ENCODE results near the gene SUSD3. TPM values are rescaled to one million over a fixed set of nuclear protein-coding genes. Genes with fewer than 3 reads are reported as not detected.

The SUSD3 gene
- total RNA-seq, 1 donor from 2014 or later = 1.2 TPM

GRCh38 chr9:93085676-93086075 is 27.2 kb downstream of the SUSD3 start:
- peaks cover 4% of the 10 kb centered on the region for H3K27me3 Mint-ChIP-seq (ENCODE audit: unreplicated experiment)
- no peak overlapping the region for H3K4me3 Mint-ChIP-seq (ENCODE audit: unreplicated experiment)
- DNase-seq (ENCODE audit: low spot score) = no peak
- no peaks in the 10 kb centered on the region for H3K9me3 Mint-ChIP-seq (ENCODE audit: unreplicated experiment)
- no peaks in the 10 kb centered on the region for H3K36me3 Mint-ChIP-seq (ENCODE audit: low read depth, unreplicated experiment)
- TF ChIP-seq, protein P1, sequence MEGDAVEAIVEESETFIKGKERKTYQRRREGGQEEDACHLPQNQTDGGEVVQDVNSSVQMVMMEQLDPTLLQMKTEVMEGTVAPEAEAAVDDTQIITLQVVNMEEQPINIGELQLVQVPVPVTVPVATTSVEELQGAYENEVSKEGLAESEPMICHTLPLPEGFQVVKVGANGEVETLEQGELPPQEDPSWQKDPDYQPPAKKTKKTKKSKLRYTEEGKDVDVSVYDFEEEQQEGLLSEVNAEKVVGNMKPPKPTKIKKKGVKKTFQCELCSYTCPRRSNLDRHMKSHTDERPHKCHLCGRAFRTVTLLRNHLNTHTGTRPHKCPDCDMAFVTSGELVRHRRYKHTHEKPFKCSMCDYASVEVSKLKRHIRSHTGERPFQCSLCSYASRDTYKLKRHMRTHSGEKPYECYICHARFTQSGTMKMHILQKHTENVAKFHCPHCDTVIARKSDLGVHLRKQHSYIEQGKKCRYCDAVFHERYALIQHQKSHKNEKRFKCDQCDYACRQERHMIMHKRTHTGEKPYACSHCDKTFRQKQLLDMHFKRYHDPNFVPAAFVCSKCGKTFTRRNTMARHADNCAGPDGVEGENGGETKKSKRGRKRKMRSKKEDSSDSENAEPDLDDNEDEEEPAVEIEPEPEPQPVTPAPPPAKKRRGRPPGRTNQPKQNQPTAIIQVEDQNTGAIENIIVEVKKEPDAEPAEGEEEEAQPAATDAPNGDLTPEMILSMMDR (IDR thresholded peaks at IDR 0.05; ENCODE audit: unreplicated experiment) = no peak
- H3K4me1 Mint-ChIP-seq (ENCODE audit: unreplicated experiment) = peaks cover 2% of the 10 kb centered on the region
- H3K27ac Mint-ChIP-seq (ENCODE audit: unreplicated experiment) = no peak overlapping the region

GRCh38 chr9:93086447-93087224 is 28.1 kb downstream of the SUSD3 start:
- Mint-ChIP-seq H3K27ac (ENCODE audit: unreplicated experiment) (peak overlapping the region; percentile 11), H3K36me3 (ENCODE audit: low read depth, unreplicated experiment) (no peaks in the 10 kb centered on the region), H3K9me3 (ENCODE audit: unreplicated experiment) (no peaks in the 10 kb centered on the region)

DNA sequence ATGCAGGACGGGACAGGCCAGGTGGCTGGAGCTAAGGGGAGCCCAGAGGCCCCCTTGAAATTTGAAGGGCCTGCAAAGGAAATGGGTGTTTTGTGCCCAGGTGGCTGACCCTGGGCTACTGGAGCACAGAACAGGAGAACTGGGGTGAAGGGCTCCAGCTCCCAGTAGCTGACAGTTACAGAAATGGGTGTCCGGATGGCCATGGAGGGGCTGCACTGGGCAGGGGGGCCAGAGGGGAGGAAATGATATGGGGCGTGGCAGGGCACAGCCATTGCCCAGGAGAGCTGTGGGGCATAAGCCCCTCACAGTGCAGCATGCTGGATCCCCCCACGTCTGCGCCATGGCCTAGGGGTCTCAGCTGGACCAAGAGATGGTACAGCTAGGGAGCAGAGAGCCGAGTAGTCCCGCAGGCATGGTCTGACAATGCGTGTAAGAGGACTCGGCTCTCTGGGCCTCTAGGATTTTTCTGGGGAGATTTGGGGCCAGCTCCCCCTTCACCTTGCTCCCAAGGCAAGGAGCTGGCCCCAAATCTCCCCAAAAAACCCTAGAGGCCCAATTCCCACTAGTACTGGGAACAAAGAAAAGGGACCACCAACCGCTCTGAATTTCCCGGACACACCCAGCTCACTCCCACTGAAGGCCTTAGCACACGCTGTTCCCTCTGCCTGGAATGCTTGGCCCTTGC is 29.6 kb downstream of the SUSD3 start:
- H3K9me3 Mint-ChIP-seq (ENCODE audit: unreplicated experiment) = no peaks in the 10 kb centered on the region
- TF ChIP-seq, protein P1 (IDR thresholded peaks at IDR 0.05; ENCODE audit: unreplicated experiment) = no peak
- peaks cover 2% of the 10 kb centered on the region for H3K4me1 Mint-ChIP-seq (ENCODE audit: unreplicated experiment)
- peaks cover 10% of the 10 kb centered on the region for H3K27me3 Mint-ChIP-seq (ENCODE audit: unreplicated experiment)
- no peak overlapping the region for H3K27ac Mint-ChIP-seq (ENCODE audit: unreplicated experiment)
- no peaks in the 10 kb centered on the region for H3K36me3 Mint-ChIP-seq (ENCODE audit: low read depth, unreplicated experiment)
- H3K4me3 Mint-ChIP-seq (ENCODE audit: unreplicated experiment) = no peak overlapping the region
- DNase-seq (ENCODE audit: low spot score) = no peak

More at GRCh38 chr9:93086447-93087224, 28.1 kb downstream of the SUSD3 start:
- peaks cover 2% of the 10 kb centered on the region for H3K4me1 Mint-ChIP-seq (ENCODE audit: unreplicated experiment)
- peaks cover 4% of the 10 kb centered on the region for H3K27me3 Mint-ChIP-seq (ENCODE audit: unreplicated experiment)
- no peak for DNase-seq (ENCODE audit: low spot score)
- TF ChIP-seq, protein P1 (IDR thresholded peaks at IDR 0.05; ENCODE audit: unreplicated experiment) = no peak
- H3K4me3 Mint-ChIP-seq (ENCODE audit: unreplicated experiment) = no peak overlapping the region

GRCh38 chr9:93088656-93089015 is 30.1 kb downstream of the SUSD3 start:
- DNase-seq (ENCODE audit: low spot score) = no peak
- Mint-ChIP-seq H3K27me3 (ENCODE audit: unreplicated experiment) (peaks cover 13% of the 10 kb centered on the region), H3K4me1 (ENCODE audit: unreplicated experiment) (peaks cover 7% of the 10 kb centered on the region), H3K27ac (ENCODE audit: unreplicated experiment) (no peak overlapping the region), H3K4me3 (ENCODE audit: unreplicated experiment) (no peak overlapping the region), H3K36me3 (ENCODE audit: low read depth, unreplicated experiment) (no peaks in the 10 kb centered on the region), H3K9me3 (ENCODE audit: unreplicated experiment) (no peaks in the 10 kb centered on the region)
- TF ChIP-seq, protein P1 (IDR thresholded peaks at IDR 0.05; ENCODE audit: unreplicated experiment) = no peak

DNA sequence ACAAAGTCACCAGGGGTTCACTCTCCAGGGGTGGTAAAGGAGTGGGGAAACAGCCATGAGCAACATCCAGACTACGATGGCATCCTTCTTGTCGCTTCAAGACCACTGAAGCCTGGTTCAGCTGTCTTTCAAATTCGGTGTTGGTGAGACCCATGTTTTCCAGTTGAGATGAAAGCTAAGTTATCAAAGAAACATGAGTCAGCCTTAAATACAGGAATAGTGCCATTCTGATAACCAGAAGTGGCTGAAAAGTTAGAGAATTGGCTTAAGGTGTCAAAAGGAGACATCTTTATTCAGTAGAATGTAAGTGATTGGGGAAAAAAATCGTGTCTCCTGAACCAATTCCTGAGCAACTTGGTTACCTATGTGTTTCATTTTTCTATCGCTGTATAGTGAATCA is 30.5 kb downstream of the SUSD3 start:
- Mint-ChIP-seq H3K9me3 (ENCODE audit: unreplicated experiment) (no peaks in the 10 kb centered on the region), H3K4me3 (ENCODE audit: unreplicated experiment) (no peak overlapping the region), H3K36me3 (ENCODE audit: low read depth, unreplicated experiment) (no peaks in the 10 kb centered on the region), H3K4me1 (ENCODE audit: unreplicated experiment) (peaks cover 9% of the 10 kb centered on the region), H3K27me3 (ENCODE audit: unreplicated experiment) (peaks cover 15% of the 10 kb centered on the region), H3K27ac (ENCODE audit: unreplicated experiment) (no peak overlapping the region)
- TF ChIP-seq, protein P1 (IDR thresholded peaks at IDR 0.05; ENCODE audit: unreplicated experiment) = no peak
- no peak for DNase-seq (ENCODE audit: low spot score)
